Stimulated activated CD8-positive, alpha-beta memory T cell treated with anti-CD3 and anti-CD28 coated beads, Interleukin-7, amount 100 ng/mL, for 48 hours (primary cell): ENCODE results near the gene B3GALT2.

ENCODE experiments used
- DNase-seq, 2 donors: peaks; one replicate each; pipeline ENCODE4 v3.0.0-alpha.2; 2020; ENCODE audit warnings: low read depth in 1 of 2; ENCODE audit errors: extremely low read depth in 1 of 2

B3GALT2 gene

GRCh38 chr1:193183019-193183627 is 3.3 kb downstream of the B3GALT2 start:
- no peak for DNase-seq

- no peak for DNase-seq
These were observed 4.4 kb downstream of the B3GALT2 start for GRCh38 chr1:193181985-193182384.

GRCh38 chr1:193181536-193181935 is 4.9 kb downstream of the B3GALT2 start:
- no peak for DNase-seq

- no peak for DNase-seq
These were observed 7.3 kb downstream of the B3GALT2 start for GRCh38 chr1:193179094-193179493.

- no peak for DNase-seq
These were observed 9.6 kb downstream of the B3GALT2 start for GRCh38 chr1:193176788-193177187.

- no peak for DNase-seq
These were observed 10.3 kb downstream of the B3GALT2 start for GRCh38 chr1:193176113-193176512.

- DNase-seq = no peak
These were observed 29.1 kb downstream of the B3GALT2 start for GRCh38 chr1:193157360-193157759.

GRCh38 chr1:193156822-193157142 is 29.6 kb downstream of the B3GALT2 start:
- DNase-seq = no peak

GRCh38 chr1:193156117-193156821 is 30.1 kb downstream of the B3GALT2 start:
- DNase-seq = no peak

GRCh38 chr1:193144999-193145398 is 41.4 kb downstream of the B3GALT2 start:
- no peak for DNase-seq

- no peak for DNase-seq
These were observed 42.0 kb downstream of the B3GALT2 start for GRCh38 chr1:193144361-193144938.

GRCh38 chr1:193143285-193143684 is 43.1 kb downstream of the B3GALT2 start:
- no peak for DNase-seq

GRCh38 chr1:193142409-193142808 is 44.0 kb downstream of the B3GALT2 start:
- DNase-seq = no peak

- DNase-seq = no peak
These were observed 44.6 kb downstream of the B3GALT2 start for GRCh38 chr1:193141804-193142203.

- no peak for DNase-seq
These were observed 46.2 kb downstream of the B3GALT2 start for GRCh38 chr1:193140254-193140653.

GRCh38 chr1:193131266-193131860 is 55.0 kb downstream of the B3GALT2 start:
- no peak for DNase-seq
